Measurements from ENCODE around the gene LRRC72.

The LRRC72 gene

GRCh38 chr7:16609842-16610450 is 83.3 kb downstream of the LRRC72 start:
- no peak overlapping the region for H3K27ac ChIP-seq (ENCODE audit: low read depth, low read length)
- peak overlapping the region in 1 of 2 donors; percentile 30 for H3K4me3 ChIP-seq (ENCODE audit: low read depth in 1 of 2, low read length in 2 of 2)
- peaks cover 18 to 27% of the 10 kb centered on the region in 2 donors for H3K4me1 ChIP-seq (ENCODE audit: control insufficient read depth in 1 of 2, insufficient read depth in 2 of 2, low read length in 2 of 2)
- no peaks in the 10 kb centered on the region for H3K9me3 ChIP-seq (ENCODE audit: control insufficient read depth in 1 of 2, low read length in 2 of 2)
- H3K36me3 ChIP-seq (ENCODE audit: control insufficient read depth in 1 of 2, insufficient read depth in 2 of 2, low read length in 2 of 2): peaks cover 11 to 32% of the 10 kb centered on the region in 2 donors
- no peak overlapping the region for H3K9ac ChIP-seq (ENCODE audit: low read depth in 1 of 2, low read length in 2 of 2)
- H3K27me3 ChIP-seq (ENCODE audit: control insufficient read depth in 1 of 2, insufficient read depth in 2 of 2, low read length in 2 of 2): no peaks in the 10 kb centered on the region

GRCh38 chr7:16611711-16612110 is 85.1 kb downstream of the LRRC72 start:
- peaks cover 20 to 26% of the 10 kb centered on the region in 2 donors for H3K4me1 ChIP-seq (ENCODE audit: control insufficient read depth in 1 of 2, insufficient read depth in 2 of 2, low read length in 2 of 2)
- no peak overlapping the region for H3K4me3 ChIP-seq (ENCODE audit: low read depth in 1 of 2, low read length in 2 of 2)
- peaks cover 17 to 43% of the 10 kb centered on the region in 2 donors for H3K36me3 ChIP-seq (ENCODE audit: control insufficient read depth in 1 of 2, insufficient read depth in 2 of 2, low read length in 2 of 2)

GRCh38 chr7:16615228-16615627 is 88.6 kb downstream of the LRRC72 start:
- Histone ChIP-seq H3K9ac (ENCODE audit: low read depth in 1 of 2, low read length in 2 of 2) (no peak overlapping the region), H3K36me3 (ENCODE audit: control insufficient read depth in 1 of 2, insufficient read depth in 2 of 2, low read length in 2 of 2) (peaks cover 29 to 32% of the 10 kb centered on the region in 2 donors)

More at GRCh38 chr7:16611711-16612110, 85.1 kb downstream of the LRRC72 start:
- Histone ChIP-seq H3K27me3 (ENCODE audit: control insufficient read depth in 1 of 2, insufficient read depth in 2 of 2, low read length in 2 of 2) (no peaks in the 10 kb centered on the region), H3K9ac (ENCODE audit: low read depth in 1 of 2, low read length in 2 of 2) (no peak overlapping the region), H3K9me3 (ENCODE audit: control insufficient read depth in 1 of 2, low read length in 2 of 2) (no peaks in the 10 kb centered on the region), H3K27ac (ENCODE audit: low read depth, low read length) (no peak overlapping the region)

GRCh38 chr7:16616122-16616521 is 89.5 kb downstream of the LRRC72 start:
- H3K9ac ChIP-seq (ENCODE audit: low read depth in 1 of 2, low read length in 2 of 2): no peak overlapping the region
- peaks cover 29 to 31% of the 10 kb centered on the region in 2 donors for H3K36me3 ChIP-seq (ENCODE audit: control insufficient read depth in 1 of 2, insufficient read depth in 2 of 2, low read length in 2 of 2)
- H3K4me3 ChIP-seq (ENCODE audit: low read depth in 1 of 2, low read length in 2 of 2): no peak overlapping the region
- no peaks in the 10 kb centered on the region for H3K9me3 ChIP-seq (ENCODE audit: control insufficient read depth in 1 of 2, low read length in 2 of 2)
- peaks cover 10% of the 10 kb centered on the region in 2 donors for H3K4me1 ChIP-seq (ENCODE audit: control insufficient read depth in 1 of 2, insufficient read depth in 2 of 2, low read length in 2 of 2)
- H3K27me3 ChIP-seq (ENCODE audit: control insufficient read depth in 1 of 2, insufficient read depth in 2 of 2, low read length in 2 of 2): no peaks in the 10 kb centered on the region
- H3K27ac ChIP-seq (ENCODE audit: low read depth, low read length): no peak overlapping the region

More at GRCh38 chr7:16615228-16615627, 88.6 kb downstream of the LRRC72 start:
- Histone ChIP-seq H3K4me1 (ENCODE audit: control insufficient read depth in 1 of 2, insufficient read depth in 2 of 2, low read length in 2 of 2) (peaks cover 15 to 19% of the 10 kb centered on the region in 2 donors), H3K27ac (ENCODE audit: low read depth, low read length) (no peak overlapping the region), H3K4me3 (ENCODE audit: low read depth in 1 of 2, low read length in 2 of 2) (no peak overlapping the region), H3K27me3 (ENCODE audit: control insufficient read depth in 1 of 2, insufficient read depth in 2 of 2, low read length in 2 of 2) (no peaks in the 10 kb centered on the region), H3K9me3 (ENCODE audit: control insufficient read depth in 1 of 2, low read length in 2 of 2) (no peaks in the 10 kb centered on the region)

- H3K9me3 ChIP-seq (ENCODE audit: control insufficient read depth in 1 of 2, low read length in 2 of 2): no peaks in the 10 kb centered on the region
- no peaks in the 10 kb centered on the region for H3K27me3 ChIP-seq (ENCODE audit: control insufficient read depth in 1 of 2, insufficient read depth in 2 of 2, low read length in 2 of 2)
- H3K36me3 ChIP-seq (ENCODE audit: control insufficient read depth in 1 of 2, insufficient read depth in 2 of 2, low read length in 2 of 2): peaks cover 29 to 31% of the 10 kb centered on the region in 2 donors
- no peak overlapping the region for H3K9ac ChIP-seq (ENCODE audit: low read depth in 1 of 2, low read length in 2 of 2)
- peaks cover 6 to 9% of the 10 kb centered on the region in 2 donors for H3K4me1 ChIP-seq (ENCODE audit: control insufficient read depth in 1 of 2, insufficient read depth in 2 of 2, low read length in 2 of 2)
- no peak overlapping the region for H3K4me3 ChIP-seq (ENCODE audit: low read depth in 1 of 2, low read length in 2 of 2)
- no peak overlapping the region for H3K27ac ChIP-seq (ENCODE audit: low read depth, low read length)
These were observed 89.9 kb downstream of the LRRC72 start for GRCh38 chr7:16616542-16616941.

GRCh38 chr7:16619979-16620408 is 93.4 kb downstream of the LRRC72 start:
- H3K27ac ChIP-seq (ENCODE audit: low read depth, low read length): no peak overlapping the region
- no peak overlapping the region for H3K4me3 ChIP-seq (ENCODE audit: low read depth in 1 of 2, low read length in 2 of 2)
- H3K9ac ChIP-seq (ENCODE audit: low read depth in 1 of 2, low read length in 2 of 2): no peak overlapping the region
- H3K9me3 ChIP-seq (ENCODE audit: control insufficient read depth in 1 of 2, low read length in 2 of 2): no peaks in the 10 kb centered on the region
- H3K27me3 ChIP-seq (ENCODE audit: control insufficient read depth in 1 of 2, insufficient read depth in 2 of 2, low read length in 2 of 2): no peaks in the 10 kb centered on the region
- H3K4me1 ChIP-seq (ENCODE audit: control insufficient read depth in 1 of 2, insufficient read depth in 2 of 2, low read length in 2 of 2): peaks cover 0 to 3% of the 10 kb centered on the region in 2 donors
- peaks cover 35 to 40% of the 10 kb centered on the region in 2 donors for H3K36me3 ChIP-seq (ENCODE audit: control insufficient read depth in 1 of 2, insufficient read depth in 2 of 2, low read length in 2 of 2)

- Histone ChIP-seq H3K36me3 (ENCODE audit: control insufficient read depth in 1 of 2, insufficient read depth in 2 of 2, low read length in 2 of 2) (peaks cover 17 to 28% of the 10 kb centered on the region in 2 donors), H3K4me1 (ENCODE audit: control insufficient read depth in 1 of 2, insufficient read depth in 2 of 2, low read length in 2 of 2) (no peaks in the 10 kb centered on the region), H3K27ac (ENCODE audit: low read depth, low read length) (no peak overlapping the region), H3K9ac (ENCODE audit: low read depth in 1 of 2, low read length in 2 of 2) (no peak overlapping the region), H3K4me3 (ENCODE audit: low read depth in 1 of 2, low read length in 2 of 2) (no peak overlapping the region), H3K9me3 (ENCODE audit: control insufficient read depth in 1 of 2, low read length in 2 of 2) (no peaks in the 10 kb centered on the region), H3K27me3 (ENCODE audit: control insufficient read depth in 1 of 2, insufficient read depth in 2 of 2, low read length in 2 of 2) (no peaks in the 10 kb centered on the region)
These were observed 99.8 kb downstream of the LRRC72 start for GRCh38 chr7:16626388-16626787.

- H3K4me3 ChIP-seq (ENCODE audit: low read depth in 1 of 2, low read length in 2 of 2): no peak overlapping the region
- H3K36me3 ChIP-seq (ENCODE audit: control insufficient read depth in 1 of 2, insufficient read depth in 2 of 2, low read length in 2 of 2): peaks cover 17 to 28% of the 10 kb centered on the region in 2 donors
- no peaks in the 10 kb centered on the region for H3K27me3 ChIP-seq (ENCODE audit: control insufficient read depth in 1 of 2, insufficient read depth in 2 of 2, low read length in 2 of 2)
- H3K9me3 ChIP-seq (ENCODE audit: control insufficient read depth in 1 of 2, low read length in 2 of 2): no peaks in the 10 kb centered on the region
- no peak overlapping the region for H3K27ac ChIP-seq (ENCODE audit: low read depth, low read length)
- no peak overlapping the region for H3K9ac ChIP-seq (ENCODE audit: low read depth in 1 of 2, low read length in 2 of 2)
- H3K4me1 ChIP-seq (ENCODE audit: control insufficient read depth in 1 of 2, insufficient read depth in 2 of 2, low read length in 2 of 2): no peaks in the 10 kb centered on the region
These were observed 100.6 kb downstream of the LRRC72 start for GRCh38 chr7:16627236-16627635.

GRCh38 chr7:16630654-16631053 is 104.0 kb downstream of the LRRC72 start:
- no peaks in the 10 kb centered on the region for H3K9me3 ChIP-seq (ENCODE audit: control insufficient read depth in 1 of 2, low read length in 2 of 2)
- no peaks in the 10 kb centered on the region for H3K27me3 ChIP-seq (ENCODE audit: control insufficient read depth in 1 of 2, insufficient read depth in 2 of 2, low read length in 2 of 2)
- peaks cover 3 to 10% of the 10 kb centered on the region in 2 donors for H3K36me3 ChIP-seq (ENCODE audit: control insufficient read depth in 1 of 2, insufficient read depth in 2 of 2, low read length in 2 of 2)
- peaks cover 5 to 7% of the 10 kb centered on the region in 2 donors for H3K4me1 ChIP-seq (ENCODE audit: control insufficient read depth in 1 of 2, insufficient read depth in 2 of 2, low read length in 2 of 2)
- no peak overlapping the region for H3K9ac ChIP-seq (ENCODE audit: low read depth in 1 of 2, low read length in 2 of 2)
- no peak overlapping the region for H3K27ac ChIP-seq (ENCODE audit: low read depth, low read length)
- H3K4me3 ChIP-seq (ENCODE audit: low read depth in 1 of 2, low read length in 2 of 2): no peak overlapping the region
